Gastroesophageal sphincter (tissue), 3 donors: ENCODE measurements around the gene SEMG2.

ENCODE experiments used
- CTCF ChIP-seq, 4 experiments: fragments of 200-600 bp in 2 of 4; fragments of 450-650 bp in 2 of 4; sonication (generic) in 1 of 4; IDR thresholded peaks; one replicate each; pipeline ENCODE4 v1.5.1; 2017 to 2019; ENCODE audit warnings: antibody characterized with exemption in 4 of 4, mild to moderate bottlenecking in 2 of 4, moderate library complexity in 2 of 4
- EP300 ChIP-seq: sonication (generic); formaldehyde crosslinking; IDR thresholded peaks from one replicate; pipeline ENCODE4 v1.6.1; 2017; ENCODE audit warnings: antibody characterized with exemption, mild to moderate bottlenecking
- POLR2A ChIP-seq, 2 donors: fragments of 450-650 bp; IDR thresholded peaks; one replicate each; pipeline ENCODE4 v1.6.1; 2017; ENCODE audit warnings: antibody characterized with exemption in 2 of 2, mild to moderate bottlenecking in 2 of 2, moderate library complexity in 1 of 2
- POLR2AphosphoS5 ChIP-seq: sonication (generic); formaldehyde crosslinking; IDR thresholded peaks from one replicate; pipeline ENCODE4 v1.6.1; 2017; ENCODE audit warnings: antibody characterized with exemption

- TF ChIP-seq POLR2A (IDR thresholded peaks at IDR 0.05), result no peak
- TF ChIP-seq CTCF (IDR thresholded peaks at IDR 0.05), result peak in 1 of 4 experiments; percentile 28
- TF ChIP-seq POLR2AphosphoS5, result no peak
- no peak for TF ChIP-seq EP300
These were observed 14.8 kb downstream of the SEMG2 start for GRCh38 chr20:45235995-45236394.
